Activated T-helper 1 cell treated with anti-CD3 and anti-CD28 coated beads, Interleukin-12 subunit alpha, Interleukin-12 subunit beta, Interleukin-2, Interleukin-4 antibody, amounts not matched to agents 30 ng/mL and 10 ng/mL and 1 ng/mL, durations not matched to agents 14 hours and 24 hours and 36 hours (primary cell): ENCODE measurements around the gene DHTKD1. TPM values are rescaled to one million over a fixed set of nuclear protein-coding genes. Genes with fewer than 3 reads are reported as not detected.

ENCODE experiments used
- DNase-seq: peaks from one replicate; pipeline ENCODE4 v3.0.0; 2021; ENCODE audit warnings: low spot score
- H3K27ac Mint-ChIP-seq: one replicate; pipeline ENCODE4 v1.8.0; 2021; ENCODE audit warnings: mild to moderate bottlenecking, mixed read lengths
- H3K27me3 Mint-ChIP-seq: one replicate; pipeline ENCODE4 v1.8.0; 2022; ENCODE audit warnings: mild to moderate bottlenecking, moderate library complexity, mixed read lengths; ENCODE audit not compliant: insufficient read depth
- H3K36me3 Mint-ChIP-seq: one replicate; pipeline ENCODE4 v1.8.0; 2021; ENCODE audit warnings: low read depth, mixed read lengths
- H3K4me1 Mint-ChIP-seq: one replicate; pipeline ENCODE4 v1.8.0; 2021; ENCODE audit warnings: low read depth, mixed read lengths
- H3K4me3 Mint-ChIP-seq: one replicate; pipeline ENCODE4 v1.8.0; 2021; ENCODE audit warnings: mild to moderate bottlenecking, moderate library complexity, mixed read lengths
- H3K9me3 Mint-ChIP-seq: one replicate; pipeline ENCODE4 v1.8.0; 2021; ENCODE audit warnings: mixed read lengths
- intact Hi-C: fragments of 100-400 bp; cut with micrococcal nuclease; formaldehyde crosslinking; loops from one replicate; pipeline ENCODE4 v1.15.1; 2024
- total RNA-seq: library from RNA; stranded (reverse); gene quantifications from 2 replicates; pipeline ENCODE4 v1.2.3, GENCODE V29; 2022

Gene DHTKD1, protein sequence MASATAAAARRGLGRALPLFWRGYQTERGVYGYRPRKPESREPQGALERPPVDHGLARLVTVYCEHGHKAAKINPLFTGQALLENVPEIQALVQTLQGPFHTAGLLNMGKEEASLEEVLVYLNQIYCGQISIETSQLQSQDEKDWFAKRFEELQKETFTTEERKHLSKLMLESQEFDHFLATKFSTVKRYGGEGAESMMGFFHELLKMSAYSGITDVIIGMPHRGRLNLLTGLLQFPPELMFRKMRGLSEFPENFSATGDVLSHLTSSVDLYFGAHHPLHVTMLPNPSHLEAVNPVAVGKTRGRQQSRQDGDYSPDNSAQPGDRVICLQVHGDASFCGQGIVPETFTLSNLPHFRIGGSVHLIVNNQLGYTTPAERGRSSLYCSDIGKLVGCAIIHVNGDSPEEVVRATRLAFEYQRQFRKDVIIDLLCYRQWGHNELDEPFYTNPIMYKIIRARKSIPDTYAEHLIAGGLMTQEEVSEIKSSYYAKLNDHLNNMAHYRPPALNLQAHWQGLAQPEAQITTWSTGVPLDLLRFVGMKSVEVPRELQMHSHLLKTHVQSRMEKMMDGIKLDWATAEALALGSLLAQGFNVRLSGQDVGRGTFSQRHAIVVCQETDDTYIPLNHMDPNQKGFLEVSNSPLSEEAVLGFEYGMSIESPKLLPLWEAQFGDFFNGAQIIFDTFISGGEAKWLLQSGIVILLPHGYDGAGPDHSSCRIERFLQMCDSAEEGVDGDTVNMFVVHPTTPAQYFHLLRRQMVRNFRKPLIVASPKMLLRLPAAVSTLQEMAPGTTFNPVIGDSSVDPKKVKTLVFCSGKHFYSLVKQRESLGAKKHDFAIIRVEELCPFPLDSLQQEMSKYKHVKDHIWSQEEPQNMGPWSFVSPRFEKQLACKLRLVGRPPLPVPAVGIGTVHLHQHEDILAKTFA
- 19.9 and 22.6 TPM in 2 replicates for total RNA-seq

DNA sequence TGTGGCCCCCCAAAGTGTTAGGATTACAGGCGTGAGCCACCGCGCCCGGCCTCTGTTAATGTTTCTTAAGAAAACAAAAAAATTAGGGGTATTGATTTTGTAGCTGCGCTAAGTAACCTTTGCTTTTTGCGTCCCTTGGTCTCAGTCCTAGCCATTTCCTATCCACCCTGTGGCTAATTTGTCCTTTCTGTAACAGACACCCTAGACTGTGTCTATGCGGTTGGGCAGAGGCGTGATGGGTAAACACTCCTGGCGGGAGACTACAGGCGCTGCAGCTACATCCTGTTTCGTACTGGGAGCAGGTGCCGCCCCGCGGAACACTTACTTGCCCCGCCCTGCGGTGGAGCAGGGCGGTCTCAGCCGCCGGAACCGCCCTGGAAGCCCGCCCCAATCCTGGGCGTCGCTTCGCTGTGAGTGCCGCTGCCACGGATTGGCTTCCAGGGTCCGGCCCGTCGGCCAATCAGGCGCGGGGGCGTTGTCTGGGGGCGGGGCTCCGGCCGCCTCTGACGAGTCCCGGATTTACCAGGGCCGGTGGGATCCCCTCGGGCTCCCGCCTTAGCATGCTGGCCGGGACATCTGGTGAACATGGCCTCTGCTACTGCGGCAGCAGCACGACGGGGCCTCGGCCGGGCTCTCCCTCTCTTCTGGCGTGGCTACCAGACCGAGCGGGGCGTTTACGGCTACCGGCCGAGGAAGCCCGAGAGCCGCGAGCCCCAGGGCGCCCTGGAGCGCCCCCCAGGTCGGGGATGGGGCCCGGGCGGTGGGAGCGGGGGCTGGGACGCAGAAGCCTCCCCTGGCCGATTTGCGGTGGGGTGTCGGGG is at the start of gene DHTKD1:
Gene DHTKD1 (plus strand): TSS at position 506 of the 821 bp plus-strand sequence. CDS start 80 bp downstream, at position 586.
- peak; percentile 100 for DNase-seq
- no peaks in the 10 kb centered on the region for H3K9me3 Mint-ChIP-seq
- peaks cover 27% of the 10 kb centered on the region for H3K4me1 Mint-ChIP-seq
- H3K27ac Mint-ChIP-seq = peak within 1 kb of the TSS; percentile 83
- intact Hi-C loops = loop anchor here (1.0 to 10.0 kb wide), 6 partner anchors 25 to 1092 kb away; partner anchors contain the start of genes MCM10, NUDT5 and SEC61A2
- no peaks in the 10 kb centered on the region for H3K36me3 Mint-ChIP-seq
- no peaks in the 10 kb centered on the region for H3K27me3 Mint-ChIP-seq
- peak within 1 kb of the TSS; percentile 83 for H3K4me3 Mint-ChIP-seq

DNA sequence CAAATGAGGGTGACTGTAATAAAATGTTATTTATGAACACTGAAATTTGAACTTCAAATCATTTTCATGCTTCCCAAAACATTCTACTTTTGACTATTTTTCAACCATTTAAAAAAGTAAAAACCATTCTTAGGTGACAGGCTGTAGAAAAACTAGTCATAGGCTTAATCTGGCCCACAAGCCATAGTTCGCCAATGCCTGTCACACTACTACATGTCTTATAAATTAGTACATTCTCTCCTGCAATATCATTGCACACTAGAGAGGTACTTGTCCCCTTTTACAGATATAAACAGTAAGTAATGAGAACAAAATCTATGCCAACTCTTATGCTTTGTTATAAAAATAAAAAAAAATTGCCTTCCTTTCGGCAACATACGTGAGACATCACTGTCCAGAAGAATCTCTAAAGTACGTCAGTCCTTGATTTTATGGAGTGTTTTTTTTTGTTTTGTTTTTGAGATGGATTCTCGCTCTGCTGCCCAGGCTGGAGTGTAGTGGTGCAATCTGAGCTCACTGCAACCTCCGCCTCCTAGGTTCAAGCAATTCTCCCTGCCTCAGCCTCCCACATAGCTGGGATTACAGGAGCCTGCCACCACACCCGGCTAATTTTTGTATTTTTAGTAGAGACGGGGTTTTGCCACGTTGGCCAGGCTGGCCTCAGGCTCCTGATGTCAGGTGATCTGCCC is 49.3 kb upstream of the DHTKD1 start:
- H3K27ac Mint-ChIP-seq = no peak overlapping the region
- no peak overlapping the region for H3K4me3 Mint-ChIP-seq
- H3K36me3 Mint-ChIP-seq = peaks cover 13% of the 10 kb centered on the region
- DNase-seq = no peak
- intact Hi-C loops = no loop called here
- peaks cover 8% of the 10 kb centered on the region for H3K4me1 Mint-ChIP-seq
- H3K27me3 Mint-ChIP-seq = no peaks in the 10 kb centered on the region
- H3K9me3 Mint-ChIP-seq = no peaks in the 10 kb centered on the region

DNA sequence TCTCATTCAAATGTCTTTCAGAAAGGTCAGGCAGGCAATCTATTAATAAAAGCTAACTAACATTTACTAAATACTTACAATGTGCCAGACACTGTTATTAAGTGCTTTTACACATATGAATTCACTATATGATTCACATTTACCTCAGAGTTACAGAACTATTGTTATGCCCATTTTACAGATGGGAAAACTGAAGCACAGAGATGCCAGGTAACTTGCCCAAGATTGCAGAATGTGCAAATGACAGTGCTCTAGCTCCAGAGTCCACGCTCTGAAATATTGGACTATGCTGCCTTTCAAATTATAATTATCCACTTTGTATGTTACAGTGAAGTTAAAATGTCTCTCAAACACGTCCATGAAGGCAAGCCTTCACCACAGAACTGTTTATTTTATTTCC is 48.2 kb upstream of the DHTKD1 start:
- no peaks in the 10 kb centered on the region for H3K9me3 Mint-ChIP-seq

DNA sequence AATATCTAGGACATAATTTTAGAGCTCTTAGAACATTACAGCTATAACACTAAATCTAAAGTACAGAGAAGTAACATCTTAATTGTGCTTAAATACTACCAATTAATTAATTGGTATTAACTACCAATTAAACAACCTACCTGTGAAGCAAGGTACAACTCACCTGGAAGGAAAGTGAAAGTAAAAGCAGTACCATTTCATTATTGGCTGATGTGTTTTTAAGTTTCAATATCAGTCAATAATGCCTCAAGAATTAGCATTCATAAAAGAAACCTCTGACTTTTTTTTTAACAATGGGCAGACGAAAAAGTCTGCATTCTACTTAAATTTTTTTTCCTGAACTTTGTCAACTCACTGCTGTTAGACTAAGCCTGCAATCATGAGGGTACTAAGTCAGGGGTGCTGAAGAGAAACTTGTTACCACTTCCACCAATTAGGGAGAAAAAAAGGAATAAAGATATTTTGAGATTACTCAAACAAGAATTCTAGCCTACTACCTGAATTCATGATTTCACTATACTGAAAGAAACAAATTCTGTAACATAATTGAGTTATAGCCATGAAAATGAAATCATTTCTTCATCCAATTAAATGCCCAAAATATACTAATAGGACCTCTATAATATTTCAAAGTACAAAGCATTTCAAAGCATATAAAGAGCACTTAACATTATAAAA is 46.0 kb upstream of the DHTKD1 start:
- intact Hi-C loops = no loop called here
- Mint-ChIP-seq H3K27ac (peak overlapping the region; percentile 65), H3K4me3 (no peak overlapping the region)

More for the DNA sequence above, 48.2 kb upstream of the DHTKD1 start:
- H3K4me3 Mint-ChIP-seq = no peak overlapping the region
- peaks cover 9% of the 10 kb centered on the region for H3K36me3 Mint-ChIP-seq
- no peak overlapping the region for H3K27ac Mint-ChIP-seq
- H3K27me3 Mint-ChIP-seq = no peaks in the 10 kb centered on the region
- peaks cover 8% of the 10 kb centered on the region for H3K4me1 Mint-ChIP-seq
- intact Hi-C loops = no loop called here
- DNase-seq = no peak

DNA sequence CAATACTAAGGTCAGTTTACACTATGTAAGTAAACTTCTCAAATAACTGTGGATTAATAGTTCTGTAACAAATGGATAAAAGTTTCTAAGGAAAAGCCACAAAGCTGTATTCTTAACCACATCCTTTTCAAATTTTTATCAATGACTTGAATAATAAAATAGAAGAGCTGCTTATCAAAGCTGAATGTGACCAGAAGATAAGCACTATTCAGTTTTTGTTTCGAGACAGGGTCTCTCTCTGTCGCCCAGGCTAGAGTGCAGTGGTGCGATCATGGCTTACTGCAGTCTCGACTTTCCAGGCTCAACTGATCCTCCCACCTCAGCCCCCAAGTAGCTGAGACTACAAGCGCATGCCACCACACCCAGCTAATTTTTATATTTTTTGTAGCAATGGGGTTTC is 43.2 kb upstream of the DHTKD1 start:
- no peak overlapping the region for H3K4me3 Mint-ChIP-seq
- intact Hi-C loops = no loop called here
- H3K9me3 Mint-ChIP-seq = no peaks in the 10 kb centered on the region
- no peak overlapping the region for H3K27ac Mint-ChIP-seq
- H3K4me1 Mint-ChIP-seq = peaks cover 31% of the 10 kb centered on the region
- DNase-seq = no peak
- H3K27me3 Mint-ChIP-seq = no peaks in the 10 kb centered on the region
- peaks cover 35% of the 10 kb centered on the region for H3K36me3 Mint-ChIP-seq

More for the DNA sequence above, 46.0 kb upstream of the DHTKD1 start:
- no peak for DNase-seq
- Mint-ChIP-seq H3K36me3 (peaks cover 17% of the 10 kb centered on the region), H3K4me1 (peaks cover 24% of the 10 kb centered on the region), H3K27me3 (no peaks in the 10 kb centered on the region), H3K9me3 (no peaks in the 10 kb centered on the region)

DNA sequence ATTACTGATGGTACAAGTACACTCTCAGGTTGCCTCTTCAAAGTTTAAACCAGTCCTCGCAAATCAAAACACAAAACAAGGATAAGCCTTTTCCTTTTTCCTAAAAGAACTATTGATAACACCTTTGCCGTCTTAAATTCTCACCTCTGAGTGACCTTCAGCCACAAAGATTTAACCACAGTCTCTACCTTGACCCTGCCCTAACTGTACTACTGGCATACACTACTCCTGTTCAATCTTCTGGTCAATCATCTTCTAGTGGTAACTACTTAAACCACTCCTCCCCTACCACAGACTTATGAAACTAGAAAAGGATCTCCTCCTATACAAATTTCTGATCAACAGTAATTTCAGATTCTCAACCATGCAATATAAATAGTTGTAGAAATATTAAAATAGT is 41.2 kb upstream of the DHTKD1 start:
- no peak for DNase-seq
- peaks cover 37% of the 10 kb centered on the region for H3K36me3 Mint-ChIP-seq
- H3K9me3 Mint-ChIP-seq = no peaks in the 10 kb centered on the region
- no peak overlapping the region for H3K4me3 Mint-ChIP-seq
- no peaks in the 10 kb centered on the region for H3K27me3 Mint-ChIP-seq
- H3K27ac Mint-ChIP-seq = no peak overlapping the region
- intact Hi-C loops = no loop called here
- H3K4me1 Mint-ChIP-seq = peaks cover 41% of the 10 kb centered on the region

DNA sequence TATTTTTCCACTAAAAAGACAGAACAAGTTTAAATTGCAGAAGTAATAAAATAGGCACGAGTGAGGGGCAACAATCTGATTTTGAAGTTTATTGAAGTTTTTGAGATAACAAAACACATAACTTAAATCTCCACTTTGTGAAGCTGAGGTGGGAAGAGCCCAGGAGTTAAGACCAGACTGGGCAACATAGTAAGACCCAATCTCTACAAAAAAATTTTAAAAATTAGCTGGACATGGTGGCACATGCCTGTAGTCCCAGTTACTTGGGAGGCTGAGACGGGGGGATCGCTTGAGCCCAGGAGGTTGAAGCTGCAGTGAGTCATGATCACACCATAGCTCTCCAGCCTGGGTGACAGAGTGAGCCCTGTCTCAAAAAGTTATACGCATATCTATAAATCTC is 37.4 kb upstream of the DHTKD1 start:
- Mint-ChIP-seq H3K36me3 (peaks cover 49% of the 10 kb centered on the region), H3K27ac (no peak overlapping the region), H3K27me3 (no peaks in the 10 kb centered on the region), H3K4me1 (peaks cover 40% of the 10 kb centered on the region), H3K4me3 (no peak overlapping the region), H3K9me3 (no peaks in the 10 kb centered on the region)
- no peak for DNase-seq
- intact Hi-C loops = loop anchor here (5.0 kb wide), 1 partner anchor 36 kb away; the partner anchor contains the start of gene DHTKD1

DNA sequence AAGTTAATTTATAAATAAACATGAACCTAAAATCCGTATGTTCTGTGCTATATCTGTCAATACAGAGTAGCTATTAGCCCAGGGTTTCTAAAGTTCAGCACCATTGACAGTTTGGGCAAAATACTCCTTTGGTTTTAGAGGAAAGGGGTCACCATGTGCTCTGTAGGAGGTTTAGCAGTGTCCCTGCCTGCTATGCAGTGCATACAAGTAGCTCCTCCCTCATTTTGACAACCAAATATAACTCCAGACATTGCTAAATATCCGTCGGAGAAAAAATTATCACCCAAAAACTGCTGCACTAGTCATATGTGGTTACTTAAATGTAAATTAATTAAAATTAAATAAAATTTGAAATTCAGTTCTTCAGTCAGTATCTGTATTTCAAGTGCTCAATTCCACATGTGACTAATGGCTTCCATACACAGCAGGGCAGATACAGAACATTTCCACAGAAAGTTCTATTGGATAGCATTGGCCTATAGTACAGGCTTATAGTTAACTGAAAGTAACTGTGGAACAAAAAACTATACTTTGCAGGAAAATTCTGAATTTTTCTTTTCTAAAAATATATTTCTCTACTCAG is 32.6 kb upstream of the DHTKD1 start:
- Mint-ChIP-seq H3K4me3 (no peak overlapping the region), H3K9me3 (no peaks in the 10 kb centered on the region), H3K4me1 (peaks cover 43% of the 10 kb centered on the region), H3K27ac (no peak overlapping the region), H3K27me3 (no peaks in the 10 kb centered on the region), H3K36me3 (peaks cover 24% of the 10 kb centered on the region)
- no peak for DNase-seq
- intact Hi-C loops = no loop called here

DNA sequence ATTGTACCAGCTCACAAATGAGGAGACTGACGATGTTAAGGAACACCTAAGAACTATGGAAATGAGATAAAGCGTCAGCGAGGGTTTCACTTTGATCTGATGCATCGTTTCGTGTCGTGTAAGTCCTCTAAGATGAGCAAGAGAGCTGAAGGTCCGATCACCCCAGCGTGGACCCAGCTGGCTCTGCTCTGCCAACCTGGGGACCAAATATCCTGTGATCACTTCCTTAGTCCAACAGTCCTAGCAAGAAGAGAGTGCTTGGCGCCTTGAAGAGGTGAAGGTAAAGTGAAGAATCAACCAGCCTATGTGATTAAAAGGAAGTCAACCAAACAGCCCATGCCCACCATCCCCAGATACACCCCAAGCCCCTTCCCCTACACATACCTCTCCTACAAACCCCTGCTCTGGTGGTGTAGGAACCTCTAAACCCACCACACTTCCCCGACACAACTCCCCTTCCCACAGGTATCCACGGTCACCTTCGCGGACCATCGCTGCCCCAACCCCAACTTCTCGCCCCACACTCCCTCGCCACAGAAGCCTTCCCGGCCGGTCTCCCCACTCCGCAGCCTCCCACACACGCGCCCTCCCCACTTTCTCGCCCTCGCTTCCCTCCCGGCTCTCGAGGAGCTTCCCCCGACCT is 26.9 kb upstream of the DHTKD1 start:
- H3K9me3 Mint-ChIP-seq = peaks cover 4% of the 10 kb centered on the region

DNA sequence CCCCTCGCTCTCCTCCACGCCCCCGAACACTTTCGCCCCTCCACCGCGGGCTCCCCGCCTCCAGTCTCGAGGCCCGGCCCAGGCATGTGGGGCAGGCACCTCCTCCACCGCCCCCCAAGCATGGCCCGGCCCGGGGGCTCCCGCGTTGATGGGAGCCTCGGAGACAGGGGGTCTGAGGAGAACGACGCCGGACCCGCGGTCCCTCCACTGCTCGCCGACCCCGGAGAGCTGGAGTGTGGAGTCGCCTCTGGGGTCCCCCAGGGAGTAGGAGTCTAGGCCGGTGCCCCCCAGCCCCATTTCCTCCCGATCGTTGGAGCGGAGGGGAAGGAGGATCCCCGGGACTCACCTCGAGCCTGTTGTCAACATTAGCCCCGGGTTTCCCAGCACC is 26.4 kb upstream of the DHTKD1 start:
- peak; percentile 60 for DNase-seq
- Mint-ChIP-seq H3K27ac (peak overlapping the region; percentile 98), H3K9me3 (peaks cover 4% of the 10 kb centered on the region), H3K4me1 (peaks cover 38% of the 10 kb centered on the region), H3K27me3 (no peaks in the 10 kb centered on the region), H3K4me3 (peak overlapping the region; percentile 99), H3K36me3 (peaks cover 7% of the 10 kb centered on the region)
- intact Hi-C loops = loop anchor here (1.0 to 10.0 kb wide), 4 partner anchors 87 to 1306 kb away; partner anchors contain the start of genes MCM10, SEC61A2 and SEPHS1

More for the DNA sequence above, 26.9 kb upstream of the DHTKD1 start:
- peak overlapping the region; percentile 98 for H3K27ac Mint-ChIP-seq
- H3K27me3 Mint-ChIP-seq = no peaks in the 10 kb centered on the region
- peak overlapping the region; percentile 99 for H3K4me3 Mint-ChIP-seq
- intact Hi-C loops = loop anchor here (1.0 to 10.0 kb wide), 4 partner anchors 87 to 1307 kb away; partner anchors contain the start of genes MCM10, SEC61A2 and SEPHS1
- H3K4me1 Mint-ChIP-seq = peaks cover 38% of the 10 kb centered on the region
- peak; percentile 33 for DNase-seq
- H3K36me3 Mint-ChIP-seq = peaks cover 7% of the 10 kb centered on the region
